ENCODE data around the gene PRDM7.
"Not testable (repeated sequence)": the region's sequence is repeated elsewhere in the genome, so short reads cannot be mapped to it uniquely, and the experiment has no call there.

The PRDM7 gene

DNA sequence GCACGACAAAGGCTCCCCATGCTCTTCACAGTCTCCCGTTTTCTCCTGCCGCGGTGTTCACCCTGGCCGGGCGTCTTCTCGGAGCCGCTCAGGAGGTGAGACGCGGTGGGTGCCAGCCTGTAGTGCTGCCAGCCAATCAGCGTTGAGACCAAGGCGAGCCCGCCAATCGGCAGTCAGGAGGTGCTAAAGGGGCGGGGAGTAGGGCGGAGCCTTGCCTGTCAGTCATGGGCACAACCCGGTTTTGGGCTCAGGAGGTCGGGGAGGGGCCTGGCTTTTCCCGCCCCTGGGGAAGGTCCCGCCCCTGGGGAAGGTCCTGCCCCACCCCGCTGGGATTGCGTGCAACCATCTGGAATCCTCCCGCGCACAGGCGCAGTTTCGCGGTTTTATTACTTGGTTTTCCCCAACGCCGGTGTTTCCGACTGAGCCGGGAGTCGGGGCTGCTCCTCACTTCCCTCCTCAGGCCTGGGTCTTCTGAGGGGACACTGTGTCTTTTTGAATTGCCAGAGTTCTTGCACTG lies at the start of gene PRDM7:
PRDM7 (minus strand) TSS at position 92 of the 517 bp plus-strand sequence. CDS start 1,421 bp downstream, outside the sequence.
- peak within 1 kb of the TSS; percentile 37 for H3K4me3 ChIP-seq (ENCODE audit: low read length)
- TF ChIP-seq, protein P1, sequence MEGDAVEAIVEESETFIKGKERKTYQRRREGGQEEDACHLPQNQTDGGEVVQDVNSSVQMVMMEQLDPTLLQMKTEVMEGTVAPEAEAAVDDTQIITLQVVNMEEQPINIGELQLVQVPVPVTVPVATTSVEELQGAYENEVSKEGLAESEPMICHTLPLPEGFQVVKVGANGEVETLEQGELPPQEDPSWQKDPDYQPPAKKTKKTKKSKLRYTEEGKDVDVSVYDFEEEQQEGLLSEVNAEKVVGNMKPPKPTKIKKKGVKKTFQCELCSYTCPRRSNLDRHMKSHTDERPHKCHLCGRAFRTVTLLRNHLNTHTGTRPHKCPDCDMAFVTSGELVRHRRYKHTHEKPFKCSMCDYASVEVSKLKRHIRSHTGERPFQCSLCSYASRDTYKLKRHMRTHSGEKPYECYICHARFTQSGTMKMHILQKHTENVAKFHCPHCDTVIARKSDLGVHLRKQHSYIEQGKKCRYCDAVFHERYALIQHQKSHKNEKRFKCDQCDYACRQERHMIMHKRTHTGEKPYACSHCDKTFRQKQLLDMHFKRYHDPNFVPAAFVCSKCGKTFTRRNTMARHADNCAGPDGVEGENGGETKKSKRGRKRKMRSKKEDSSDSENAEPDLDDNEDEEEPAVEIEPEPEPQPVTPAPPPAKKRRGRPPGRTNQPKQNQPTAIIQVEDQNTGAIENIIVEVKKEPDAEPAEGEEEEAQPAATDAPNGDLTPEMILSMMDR (conservative IDR thresholded peaks at IDR 0.05; ENCODE audit: low read depth, low read length), result no peak
- peak; percentile 69 for DNase-seq (ENCODE audit: low read depth)

DNA sequence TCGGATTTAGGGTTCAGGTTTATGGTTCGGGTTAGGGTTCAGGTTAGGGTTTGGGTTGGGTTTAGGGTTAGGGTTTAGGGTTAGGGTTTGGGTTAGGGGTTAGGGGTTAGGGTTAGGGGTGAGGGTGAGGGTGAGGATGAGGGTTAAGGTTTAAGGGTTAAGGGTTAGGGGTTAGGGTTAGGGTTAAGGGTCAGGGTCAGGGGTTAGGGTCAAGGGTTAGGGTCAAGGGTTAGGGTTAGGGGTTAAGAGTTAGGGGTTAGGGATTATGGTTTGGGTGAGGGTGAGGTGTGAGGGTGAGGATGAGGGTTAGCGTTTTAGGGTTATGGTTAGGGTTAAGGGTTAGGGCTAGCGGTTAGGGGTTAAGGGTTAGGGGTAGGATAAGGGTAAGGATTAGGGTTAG lies 44.7 kb upstream of the PRDM7 start:
- not testable (repeated sequence) for DNase-seq (ENCODE audit: low read depth); H3K4me3 ChIP-seq (ENCODE audit: low read length)

DNA sequence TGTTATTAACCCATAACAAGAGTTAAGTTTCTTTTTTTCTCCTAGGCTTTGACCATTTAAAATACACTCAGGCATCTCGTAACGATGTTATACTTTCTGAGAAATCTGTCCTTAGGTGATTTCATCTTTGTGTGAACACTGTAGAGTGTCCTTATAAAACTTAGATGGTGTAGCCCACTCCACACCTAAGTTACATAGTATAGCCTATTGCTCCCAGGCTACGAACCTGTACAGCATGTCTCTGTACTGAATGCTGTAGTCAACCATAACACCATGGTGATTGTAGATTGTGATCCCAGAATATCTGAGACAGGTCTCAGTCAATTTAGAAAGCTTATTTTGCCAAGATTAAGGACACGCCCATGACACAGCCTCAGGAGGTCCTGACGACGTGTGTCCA lies 30.5 kb upstream of the PRDM7 start:
- DNase-seq (ENCODE audit: low read depth); H3K4me3 ChIP-seq (ENCODE audit: low read length): not testable (repeated sequence)

DNA sequence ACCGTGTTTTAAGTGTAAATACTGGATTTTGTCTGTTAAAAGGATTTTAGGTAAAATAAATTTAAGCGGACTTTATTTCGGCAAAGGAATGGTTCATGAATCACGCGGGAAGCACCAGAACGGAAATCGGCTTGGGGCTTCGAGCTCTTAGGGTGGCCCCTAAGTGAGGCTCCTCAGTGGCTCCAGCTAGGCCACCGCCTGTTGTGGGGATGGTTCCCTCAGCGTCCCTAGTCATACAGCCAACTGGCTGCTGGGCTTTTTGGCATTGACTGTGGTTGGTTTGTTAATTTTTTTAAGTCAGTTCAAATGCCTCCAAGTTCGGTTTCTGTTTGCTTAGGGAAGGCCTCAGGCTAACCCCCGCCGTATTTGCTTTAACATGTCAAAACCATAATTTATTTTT lies 29.9 kb upstream of the PRDM7 start:
- not testable (repeated sequence) for DNase-seq (ENCODE audit: low read depth); H3K4me3 ChIP-seq (ENCODE audit: low read length)

DNA sequence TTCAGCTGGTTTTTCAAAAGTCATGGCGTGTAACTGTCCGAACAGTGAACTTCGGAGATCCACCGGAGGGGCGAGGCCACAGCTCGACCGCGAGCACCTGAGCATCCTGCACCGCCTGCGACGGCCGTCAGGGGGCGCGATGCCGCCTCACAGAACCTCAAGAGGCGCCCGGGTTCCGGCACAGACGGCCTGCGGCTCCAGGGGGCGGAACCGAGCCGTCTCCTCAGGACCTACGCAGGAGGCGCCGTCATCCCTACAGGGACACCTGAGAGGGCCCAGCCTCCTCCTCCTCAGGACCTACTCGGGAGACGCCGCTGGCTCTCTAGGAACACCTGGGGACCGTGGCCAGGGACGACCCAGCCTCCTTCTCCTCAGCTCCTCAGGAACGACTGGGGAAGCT lies 29.1 kb upstream of the PRDM7 start:
- TF ChIP-seq, protein P1 (conservative IDR thresholded peaks at IDR 0.05; ENCODE audit: low read depth, low read length), result peak; percentile 28
- not testable (repeated sequence) for H3K4me3 ChIP-seq (ENCODE audit: low read length); DNase-seq (ENCODE audit: low read depth)

DNA sequence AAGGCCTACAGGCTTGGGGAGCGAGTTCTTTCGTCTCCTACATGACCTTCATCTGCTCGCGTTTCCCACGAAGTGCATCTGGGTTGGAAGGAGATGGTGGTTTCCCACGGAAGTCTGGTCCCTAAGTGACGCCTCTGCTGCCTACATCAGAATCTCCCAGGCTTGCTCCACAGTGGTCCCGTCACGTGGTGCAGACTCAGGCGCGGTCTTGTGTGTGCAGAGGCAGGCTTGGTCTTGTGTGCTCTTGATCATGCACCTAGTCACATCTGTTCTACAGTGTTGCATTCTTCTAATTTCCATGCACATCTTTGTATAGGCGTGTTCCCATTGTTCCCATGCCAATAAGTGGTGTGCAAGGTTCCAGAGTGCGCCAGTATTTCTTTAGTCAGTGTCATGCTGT lies 27.6 kb upstream of the PRDM7 start:
- not testable (repeated sequence) for DNase-seq (ENCODE audit: low read depth); H3K4me3 ChIP-seq (ENCODE audit: low read length)

DNA sequence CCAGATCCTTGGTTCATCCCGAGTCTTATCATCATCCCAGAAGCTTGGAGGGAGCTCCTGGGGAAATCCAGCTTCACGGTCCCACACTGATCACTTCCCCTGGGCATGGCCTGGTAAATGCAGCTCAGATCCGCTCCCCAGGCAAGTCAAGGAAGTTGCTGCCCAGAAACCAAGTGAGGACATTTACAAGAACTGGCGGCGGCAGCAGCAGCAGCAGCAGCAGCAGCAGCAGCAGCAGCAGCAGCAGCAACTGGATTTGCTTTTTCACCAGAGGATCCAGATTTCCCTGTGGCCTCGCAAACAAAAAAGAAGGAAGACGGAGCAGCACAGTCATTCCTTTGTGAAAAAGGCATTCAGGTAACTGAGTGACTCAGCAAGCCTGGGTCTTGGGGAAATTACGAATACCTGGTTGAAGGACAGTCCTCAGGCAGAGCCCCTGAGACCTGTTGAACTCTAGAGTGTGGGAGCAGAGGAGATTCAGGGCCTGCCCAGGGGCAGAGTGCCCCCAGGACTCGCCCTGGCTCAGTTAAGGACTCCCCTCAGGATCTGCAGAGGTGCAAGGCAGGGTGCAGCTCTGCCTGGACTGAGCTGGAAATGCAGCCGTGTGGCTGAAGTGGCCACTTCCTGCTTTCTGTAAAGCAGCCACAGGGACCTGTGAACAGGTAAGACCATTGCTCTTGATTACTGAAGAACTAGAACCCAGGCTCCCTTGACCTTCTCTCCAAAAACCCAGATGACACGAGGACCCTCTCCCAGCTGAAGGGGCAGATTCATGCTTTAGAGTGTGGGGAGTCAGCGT lies 25.2 kb upstream of the PRDM7 start:
- not testable (repeated sequence) for DNase-seq (ENCODE audit: low read depth); H3K4me3 ChIP-seq (ENCODE audit: low read length)

DNA sequence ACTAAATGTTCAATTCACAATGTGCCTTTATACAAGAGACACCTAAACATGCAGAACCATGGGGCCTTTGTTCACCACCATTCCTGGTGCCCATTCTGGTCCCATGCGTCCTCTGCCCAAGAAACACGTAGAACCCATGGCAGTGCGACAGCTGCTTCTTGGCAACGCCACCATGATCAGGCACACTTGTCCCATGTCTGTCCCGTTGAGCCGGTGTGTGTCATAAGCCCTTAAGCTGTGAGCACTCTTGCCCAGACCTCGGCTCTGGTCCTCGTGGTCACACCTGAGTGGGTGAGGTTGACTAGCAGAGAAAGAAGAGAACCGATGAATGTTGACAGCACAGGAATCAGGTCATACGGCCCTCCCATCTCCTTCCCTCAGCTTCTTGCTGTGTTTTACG lies 24.2 kb upstream of the PRDM7 start:
- H3K4me3 ChIP-seq (ENCODE audit: low read length); DNase-seq (ENCODE audit: low read depth): not testable (repeated sequence)

DNA sequence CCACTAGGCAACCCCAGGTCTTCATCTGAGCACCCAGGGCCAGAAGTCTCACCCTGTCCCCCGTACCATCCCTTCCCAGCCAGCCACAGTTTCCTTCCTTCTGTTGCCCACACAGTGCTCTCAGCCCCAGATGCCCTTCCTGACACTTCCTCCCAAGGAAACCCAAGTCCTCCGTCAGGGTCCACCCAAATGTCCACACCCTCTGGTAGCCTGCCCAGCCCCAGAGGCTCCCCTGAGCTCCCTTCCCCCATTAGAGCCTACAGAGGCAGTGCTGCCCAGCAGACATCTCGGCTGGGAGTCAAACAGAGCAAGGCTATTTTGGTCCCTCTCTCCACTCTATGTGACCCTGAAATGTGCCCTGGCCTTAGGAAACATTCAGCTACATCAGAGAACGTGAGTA lies 23.7 kb upstream of the PRDM7 start:
- DNase-seq (ENCODE audit: low read depth); H3K4me3 ChIP-seq (ENCODE audit: low read length): not testable (repeated sequence)

DNA sequence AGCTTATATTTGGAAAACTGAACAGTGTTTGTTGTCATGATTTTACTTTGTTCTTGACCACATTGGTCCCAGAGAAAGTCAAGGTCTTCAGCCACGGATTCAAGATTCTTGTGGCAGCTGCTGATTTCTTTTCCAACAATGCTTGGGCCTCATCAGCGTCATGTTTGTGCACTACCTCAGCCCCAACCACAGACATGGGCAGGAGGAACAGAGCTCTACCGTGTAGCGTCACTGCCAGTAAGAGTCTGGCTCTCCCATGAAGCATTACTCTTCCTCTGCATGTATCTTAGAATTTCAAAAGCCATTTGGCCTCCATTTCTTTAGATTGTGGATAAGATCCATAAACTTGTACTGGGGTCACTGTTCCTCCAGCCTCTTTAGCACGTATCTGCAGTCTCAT lies 23.1 kb upstream of the PRDM7 start:
- not testable (repeated sequence) for H3K4me3 ChIP-seq (ENCODE audit: low read length); DNase-seq (ENCODE audit: low read depth)

DNA sequence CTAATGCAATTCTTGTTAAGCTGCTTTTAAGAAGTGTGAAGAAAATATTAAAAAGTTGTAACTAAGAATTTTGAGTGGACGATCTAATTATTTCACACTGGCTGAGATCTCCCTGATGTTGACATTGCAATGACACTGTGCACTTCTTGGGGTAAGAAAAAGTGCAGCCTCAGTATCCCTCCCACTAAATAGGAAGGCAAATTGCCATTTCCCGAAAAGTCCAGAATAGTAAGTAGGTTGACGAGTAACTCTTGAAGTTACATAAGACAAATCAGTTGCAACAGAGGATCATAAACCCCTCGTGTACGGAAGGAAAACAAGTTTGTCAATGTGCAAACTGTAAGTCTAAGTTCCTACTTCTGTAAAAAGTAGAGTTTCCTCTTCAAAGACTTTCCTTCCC lies 21.8 kb upstream of the PRDM7 start:
- not testable (repeated sequence) for H3K4me3 ChIP-seq (ENCODE audit: low read length); DNase-seq (ENCODE audit: low read depth)

DNA sequence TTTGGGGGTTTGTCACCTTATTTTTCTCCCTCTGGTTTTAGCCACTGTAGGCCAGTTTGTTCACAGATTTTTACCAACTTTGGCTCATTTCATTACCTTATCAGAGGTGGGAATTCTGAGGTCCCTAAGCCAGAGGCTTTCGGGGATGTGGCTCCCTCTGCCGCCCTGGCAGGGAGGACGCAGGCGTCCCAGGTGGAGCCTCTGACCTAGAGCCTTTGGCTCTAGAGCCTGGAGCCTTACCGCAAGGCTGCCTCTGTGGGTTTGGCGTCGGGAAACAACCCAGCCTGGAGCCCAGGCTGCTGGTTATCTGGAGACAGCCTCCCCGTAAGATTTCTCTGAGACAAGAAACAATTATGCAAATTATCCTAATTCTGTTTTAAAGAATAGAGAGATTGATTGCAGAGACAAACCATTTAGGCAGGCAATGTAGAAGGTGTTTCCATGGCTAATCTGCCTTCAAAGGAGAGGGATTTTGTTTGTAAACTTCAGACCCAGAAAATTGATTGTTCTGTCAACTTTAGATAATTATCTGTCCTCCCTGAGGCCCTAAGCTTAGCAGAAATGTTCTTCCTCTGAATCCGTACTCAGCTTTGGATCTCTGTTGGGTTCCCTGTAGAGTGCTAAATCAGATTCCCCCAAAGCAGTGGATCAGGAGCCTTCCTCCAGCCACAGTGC lies 20.0 kb upstream of the PRDM7 start:
- not testable (repeated sequence) for DNase-seq (ENCODE audit: low read depth); H3K4me3 ChIP-seq (ENCODE audit: low read length)

DNA sequence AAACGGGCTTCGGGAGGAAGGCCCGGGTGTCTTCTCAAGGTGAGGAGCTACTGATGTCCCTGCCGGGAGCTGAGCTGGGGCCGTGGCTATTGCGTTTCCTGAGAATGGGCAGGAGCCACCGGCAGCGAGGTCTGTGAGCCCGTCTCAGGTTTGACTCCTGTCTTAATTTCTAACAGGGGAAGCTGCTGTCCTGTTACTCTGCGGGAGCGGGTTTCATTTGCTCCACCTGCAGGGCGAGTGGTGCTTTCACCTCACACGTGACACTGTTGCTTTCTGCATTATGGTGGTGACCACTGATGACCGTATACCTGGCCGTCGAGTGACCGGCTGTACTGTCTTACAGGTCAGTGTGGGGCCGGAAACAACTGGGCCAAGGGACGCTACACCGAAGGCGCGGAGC lies 17.7 kb upstream of the PRDM7 start:
- not testable (repeated sequence) for DNase-seq (ENCODE audit: low read depth); H3K4me3 ChIP-seq (ENCODE audit: low read length)

DNA sequence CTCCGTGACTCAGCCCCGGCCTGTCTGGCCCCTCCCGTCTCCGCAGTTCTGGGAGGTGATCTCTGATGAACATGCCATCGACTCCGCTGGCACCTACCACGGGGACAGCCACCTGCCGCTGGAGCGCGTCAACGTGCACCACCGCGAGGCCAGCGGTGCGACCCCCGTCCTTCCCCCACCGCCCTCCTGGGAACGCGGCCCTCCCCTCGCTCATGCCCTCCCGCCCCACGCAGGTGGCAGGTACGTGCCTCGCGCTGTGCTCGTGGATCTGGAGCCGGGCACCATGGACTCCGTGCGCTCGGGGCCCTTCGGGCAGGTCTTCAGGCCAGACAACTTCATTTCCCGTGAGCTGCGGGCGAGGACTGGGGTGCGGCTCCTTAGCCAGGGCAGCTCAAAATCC lies 17.2 kb upstream of the PRDM7 start:
- not testable (repeated sequence) for H3K4me3 ChIP-seq (ENCODE audit: low read length); DNase-seq (ENCODE audit: low read depth)

DNA sequence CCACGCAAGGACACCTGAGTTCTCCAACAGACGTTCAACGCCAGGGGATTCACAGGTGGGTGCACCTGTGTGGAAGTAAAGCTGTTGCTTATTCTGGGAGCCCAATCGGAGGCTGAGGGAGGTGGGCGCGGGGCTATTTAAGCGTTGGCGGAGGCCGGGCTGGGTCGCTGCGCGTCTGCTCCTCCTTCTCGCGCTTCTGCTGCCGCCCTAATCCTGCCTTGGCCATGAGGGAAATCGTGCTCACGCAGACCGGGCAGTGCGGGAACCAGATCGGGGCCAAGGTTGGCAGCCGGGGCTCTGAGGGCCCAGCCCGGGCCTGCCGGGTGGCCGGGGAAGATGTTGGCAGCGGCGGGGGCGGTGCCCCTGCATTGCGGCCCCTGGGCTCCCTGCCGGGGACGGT lies 16.7 kb upstream of the PRDM7 start:
- H3K4me3 ChIP-seq (ENCODE audit: low read length); DNase-seq (ENCODE audit: low read depth): not testable (repeated sequence)

DNA sequence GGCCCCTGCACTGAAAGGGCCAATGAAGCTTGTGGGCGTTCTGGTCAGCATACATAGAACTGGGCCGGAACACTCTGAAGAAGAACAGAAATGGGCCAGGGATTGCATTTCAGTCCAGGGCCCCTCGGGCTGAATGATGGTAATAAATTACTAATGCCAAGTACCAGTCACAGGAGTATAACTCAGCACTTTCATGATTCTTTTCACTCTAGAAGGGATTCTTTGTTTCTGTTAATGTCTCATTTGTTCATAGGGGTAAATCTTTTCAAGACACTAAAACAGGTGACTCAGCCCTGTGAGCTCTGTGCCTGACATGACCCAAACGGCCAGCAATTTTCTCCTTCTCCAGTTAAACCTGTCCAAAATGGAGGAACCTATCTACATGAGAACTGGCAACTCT lies 15.7 kb upstream of the PRDM7 start:
- not testable (repeated sequence) for H3K4me3 ChIP-seq (ENCODE audit: low read length); DNase-seq (ENCODE audit: low read depth)

All from retinal pigment epithelial cell (primary cell).